Measurements from ENCODE around the gene BRD3OS. TPM values are rescaled to one million over a fixed set of nuclear protein-coding genes. Genes with fewer than 3 reads are reported as not detected.

The BRD3OS gene
- total RNA-seq, 8 experiments from 2014 or later, result 11.9 to 37.5 (median 15.4) TPM

GRCh38 chr9:134054891-134055811, 29.9 kb downstream of the BRD3OS start:
- peak in 2 of 8 experiments; percentile 14 to 25 for ATAC-seq (replicated peaks in 6 of 8)
- 88 to 100% (median 97%) methylated on average over 1 to 8 of the region's 28 CpGs; no CpG with 5 or more reads in 6 of the 10 experiments for WGBS, 10 experiments
- in situ Hi-C loops (cut with MboI; ENCODE audit: low pct_unique_long_range_greater_than_20kb in 2 of 9, low sequenced_read_pairs in 9 of 9, unreplicated experiment in 9 of 9), result no loop called here
- Histone ChIP-seq H3K27ac (no peak overlapping the region), H3K4me1 (replicated peaks in 1 of 2) (peaks cover 20 to 24% of the 10 kb centered on the region in 2 donors), H3K4me3 (no peak overlapping the region)

DNA sequence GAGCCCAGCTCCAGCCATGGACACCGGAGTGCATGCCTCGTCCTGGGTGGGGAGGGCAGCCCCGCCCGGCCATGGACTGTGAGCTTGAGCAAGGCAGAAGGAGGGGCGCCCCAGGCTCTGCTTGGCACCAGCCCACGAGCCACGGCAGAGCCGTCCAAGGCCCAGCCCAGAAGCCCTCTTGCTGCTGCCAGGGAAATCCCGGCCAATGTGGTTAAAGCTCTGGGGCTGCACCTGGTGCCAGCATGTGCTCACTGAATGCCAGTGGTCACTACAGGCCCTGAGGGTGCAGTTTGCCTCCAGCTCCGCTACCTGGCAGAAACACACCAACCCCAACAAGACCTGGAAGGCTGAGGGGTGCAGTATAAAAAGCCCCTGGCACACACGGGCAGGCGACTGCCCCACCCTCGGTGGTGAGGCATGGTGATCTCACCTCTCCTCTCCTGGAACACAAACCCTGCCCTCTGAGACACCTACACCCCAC, 30.7 kb downstream of the BRD3OS start:
- H3K4me3 ChIP-seq, result no peak overlapping the region
- H3K4me1 ChIP-seq (replicated peaks in 1 of 2), result peaks cover 20 to 24% of the 10 kb centered on the region in 2 donors
- peak in 5 of 8 experiments; percentile 5 to 96 (median 91) for ATAC-seq (replicated peaks in 6 of 8)

GRCh38 chr9:134056483-134057306, 31.4 kb downstream of the BRD3OS start:
- ATAC-seq (replicated peaks in 6 of 8), result no peak
- no peak overlapping the region for H3K4me3 ChIP-seq
- in situ Hi-C loops (cut with MboI; ENCODE audit: low pct_unique_long_range_greater_than_20kb in 2 of 9, low sequenced_read_pairs in 9 of 9, unreplicated experiment in 9 of 9), result no loop called here
- no peak overlapping the region for H3K27ac ChIP-seq
- 90 to 100% (median 93%) methylated on average over 2 to 6 of the region's 23 CpGs; no CpG with 5 or more reads in 7 of the 10 experiments for WGBS, 10 experiments
- peaks cover 20 to 26% of the 10 kb centered on the region in 2 donors for H3K4me1 ChIP-seq (replicated peaks in 1 of 2)

More for the DNA sequence above, 30.7 kb downstream of the BRD3OS start:
- 0 to 93% methylated on average over 1 to 3 of the region's 13 CpGs; no CpG with 5 or more reads in 8 of the 10 experiments for WGBS, 10 experiments
- no peak overlapping the region for H3K27ac ChIP-seq
- in situ Hi-C loops (cut with MboI; ENCODE audit: low pct_unique_long_range_greater_than_20kb in 2 of 9, low sequenced_read_pairs in 9 of 9, unreplicated experiment in 9 of 9), result no loop called here

DNA sequence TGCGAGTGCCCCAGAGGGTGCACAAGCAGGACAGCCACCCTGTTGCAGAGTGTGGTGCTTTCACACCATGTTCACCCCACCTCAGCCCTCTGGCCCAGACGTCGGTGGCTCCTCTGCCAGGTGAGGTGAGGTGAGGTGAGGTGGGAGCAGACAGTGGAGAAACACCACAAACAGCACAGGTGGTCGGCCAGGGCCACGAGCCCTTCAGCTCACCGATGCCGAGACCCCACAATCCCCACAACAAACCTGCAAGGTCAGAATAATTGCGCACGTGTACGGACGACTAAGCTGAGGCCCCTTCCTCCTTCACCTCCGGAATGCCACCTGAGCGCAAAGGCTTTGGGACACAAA, 32.0 kb downstream of the BRD3OS start:
- H3K27ac ChIP-seq, result peak overlapping the region in 1 of 2 donors; percentile 20
- ATAC-seq (replicated peaks in 6 of 8), result no peak
- in situ Hi-C loops (cut with MboI; ENCODE audit: low pct_unique_long_range_greater_than_20kb in 2 of 9, low sequenced_read_pairs in 9 of 9, unreplicated experiment in 9 of 9), result no loop called here

GRCh38 chr9:134057751-134058701, 32.7 kb downstream of the BRD3OS start:
- WGBS, 10 experiments, result 48 to 90% (median 69%) methylated on average over 2 to 14 of the region's 28 CpGs; no CpG with 5 or more reads in 6 of the 10 experiments
- no peak overlapping the region for H3K4me3 ChIP-seq

More for the DNA sequence above, 32.0 kb downstream of the BRD3OS start:
- no peak overlapping the region for H3K4me3 ChIP-seq
- 100% methylated on average over 2 of the region's 13 CpGs; no CpG with 5 or more reads in 9 of the 10 experiments for WGBS, 10 experiments
- peaks cover 22 to 32% of the 10 kb centered on the region in 2 donors for H3K4me1 ChIP-seq (replicated peaks in 1 of 2)

GRCh38 chr9:134058716-134059115, 33.4 kb downstream of the BRD3OS start:
- peak in 1 of 8 experiments; percentile 4 for ATAC-seq (replicated peaks in 6 of 8)
- Histone ChIP-seq H3K4me1 (replicated peaks in 1 of 2) (peaks cover 28 to 36% of the 10 kb centered on the region in 2 donors), H3K27ac (no peak overlapping the region), H3K4me3 (no peak overlapping the region)
- WGBS, 10 experiments, result 49 to 91% (median 84%) methylated on average over 1 to 5 of the region's 7 CpGs; no CpG with 5 or more reads in 6 of the 10 experiments
- in situ Hi-C loops (cut with MboI; ENCODE audit: low pct_unique_long_range_greater_than_20kb in 2 of 9, low sequenced_read_pairs in 9 of 9, unreplicated experiment in 9 of 9), result no loop called here

More at GRCh38 chr9:134057751-134058701, 32.7 kb downstream of the BRD3OS start:
- Histone ChIP-seq H3K4me1 (replicated peaks in 1 of 2) (peaks cover 28 to 36% of the 10 kb centered on the region in 2 donors), H3K27ac (peak overlapping the region; percentile 20 to 31)
- in situ Hi-C loops (cut with MboI; ENCODE audit: low pct_unique_long_range_greater_than_20kb in 2 of 9, low sequenced_read_pairs in 9 of 9, unreplicated experiment in 9 of 9), result no loop called here
- peak in 5 of 8 experiments; percentile 25 to 61 (median 51) for ATAC-seq (replicated peaks in 6 of 8)

GRCh38 chr9:134059188-134059641, 33.9 kb downstream of the BRD3OS start:
- peaks cover 28 to 36% of the 10 kb centered on the region in 2 donors for H3K4me1 ChIP-seq (replicated peaks in 1 of 2)
- H3K27ac ChIP-seq, result no peak overlapping the region
- ATAC-seq (replicated peaks in 6 of 8), result no peak
- in situ Hi-C loops (cut with MboI; ENCODE audit: low pct_unique_long_range_greater_than_20kb in 2 of 9, low sequenced_read_pairs in 9 of 9, unreplicated experiment in 9 of 9), result no loop called here
- 69 to 96% (median 92%) methylated on average over 5 to 7 of the region's 16 CpGs; no CpG with 5 or more reads in 7 of the 10 experiments for WGBS, 10 experiments
- H3K4me3 ChIP-seq, result no peak overlapping the region

DNA sequence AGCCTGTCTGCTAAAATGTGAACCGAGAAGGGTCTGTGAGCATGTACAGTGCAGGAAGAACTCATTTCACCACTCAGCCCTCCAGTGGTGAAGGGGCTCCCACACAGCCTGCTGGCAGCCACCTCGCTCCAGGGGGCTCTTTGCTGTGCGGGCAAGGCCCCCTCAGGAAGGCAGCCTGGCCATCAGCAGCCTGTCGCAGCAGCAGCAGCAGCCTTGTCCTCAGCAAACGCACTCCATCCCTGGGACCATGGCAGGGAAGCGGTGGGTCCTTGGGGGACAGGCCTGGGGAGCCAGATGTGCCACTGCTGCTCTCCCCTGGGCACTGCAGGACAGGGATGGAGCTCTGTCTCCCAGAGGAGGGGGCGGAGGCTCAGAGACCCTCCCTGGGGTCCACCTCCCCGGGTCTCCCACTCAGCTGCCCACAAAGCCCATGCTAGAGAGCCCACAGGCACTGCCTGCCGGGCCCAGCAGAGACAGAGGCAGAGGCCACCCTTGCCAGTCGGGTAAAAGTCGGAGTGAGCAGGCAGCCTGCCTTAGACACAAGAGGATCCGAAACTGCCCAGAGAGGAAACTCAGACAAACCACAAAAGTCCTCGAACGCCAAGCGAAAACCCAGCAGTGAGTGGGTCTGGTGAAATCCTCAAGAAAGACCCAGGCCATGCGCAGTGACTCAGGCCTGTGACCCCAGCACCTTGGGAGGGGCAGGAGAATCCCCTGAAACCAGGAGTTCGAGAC, 34.5 kb downstream of the BRD3OS start:
- WGBS, 10 experiments, result 89 to 100% (median 93%) methylated on average over 1 to 7 of the region's 17 CpGs; no CpG with 5 or more reads in 4 of the 10 experiments
- Histone ChIP-seq H3K4me1 (replicated peaks in 1 of 2) (peaks cover 28 to 36% of the 10 kb centered on the region in 2 donors), H3K4me3 (no peak overlapping the region), H3K27ac (no peak overlapping the region)
- in situ Hi-C loops (cut with MboI; ENCODE audit: low pct_unique_long_range_greater_than_20kb in 2 of 9, low sequenced_read_pairs in 9 of 9, unreplicated experiment in 9 of 9), result no loop called here
- ATAC-seq (replicated peaks in 6 of 8), result no peak

- in situ Hi-C loops (cut with MboI; ENCODE audit: low pct_unique_long_range_greater_than_20kb in 2 of 9, low sequenced_read_pairs in 9 of 9, unreplicated experiment in 9 of 9), result no loop called here
These were observed 35.3 kb downstream of the BRD3OS start for GRCh38 chr9:134060546-134060945.

GRCh38 chr9:134061019-134061687, 35.9 kb downstream of the BRD3OS start:
- Histone ChIP-seq H3K4me1 (replicated peaks in 1 of 2) (peaks cover 36 to 43% of the 10 kb centered on the region in 2 donors), H3K27ac (no peak overlapping the region)
- 70 to 100% (median 100%) methylated on average over 1 to 2 of the region's 4 CpGs; no CpG with 5 or more reads in 7 of the 10 experiments for WGBS, 10 experiments

More at GRCh38 chr9:134060546-134060945, 35.3 kb downstream of the BRD3OS start:
- Histone ChIP-seq H3K27ac (no peak overlapping the region), H3K4me1 (replicated peaks in 1 of 2) (peaks cover 30 to 38% of the 10 kb centered on the region in 2 donors), H3K4me3 (no peak overlapping the region)
- WGBS, 10 experiments, result no CpG with 5 or more reads among the region's 4 CpGs
- no peak for ATAC-seq (replicated peaks in 6 of 8)

More at GRCh38 chr9:134061019-134061687, 35.9 kb downstream of the BRD3OS start:
- in situ Hi-C loops (cut with MboI; ENCODE audit: low pct_unique_long_range_greater_than_20kb in 2 of 9, low sequenced_read_pairs in 9 of 9, unreplicated experiment in 9 of 9), result no loop called here
- no peak for ATAC-seq (replicated peaks in 6 of 8)
- H3K4me3 ChIP-seq, result no peak overlapping the region
